ENCODE measurements around the gene KCNJ1.

Gene KCNJ1

DNA sequence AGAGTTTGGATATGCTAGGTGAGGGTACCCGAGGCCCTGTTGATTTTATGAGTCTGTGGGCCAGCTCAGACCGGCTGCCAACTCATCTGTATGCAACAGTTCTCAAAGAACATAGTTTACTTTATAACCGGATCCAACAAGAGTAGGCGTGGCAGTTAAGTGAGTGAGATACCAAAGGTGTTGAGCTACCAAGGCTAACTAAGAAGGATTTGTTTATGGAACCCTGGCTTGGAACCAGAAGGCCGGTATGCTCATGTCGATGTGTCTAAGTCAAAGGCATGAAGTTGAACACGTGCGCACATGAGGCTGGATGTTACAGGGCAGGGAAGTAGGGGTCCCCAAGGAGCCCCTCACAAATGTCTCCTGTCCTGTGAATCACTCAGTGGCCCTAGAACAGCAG, at the start of gene KCNJ1:
KCNJ1 (minus strand) TSS at position 20 of the 400 bp plus-strand sequence. CDS start 27,053 bp downstream, outside the sequence.
- DNase-seq: no peak

DNA sequence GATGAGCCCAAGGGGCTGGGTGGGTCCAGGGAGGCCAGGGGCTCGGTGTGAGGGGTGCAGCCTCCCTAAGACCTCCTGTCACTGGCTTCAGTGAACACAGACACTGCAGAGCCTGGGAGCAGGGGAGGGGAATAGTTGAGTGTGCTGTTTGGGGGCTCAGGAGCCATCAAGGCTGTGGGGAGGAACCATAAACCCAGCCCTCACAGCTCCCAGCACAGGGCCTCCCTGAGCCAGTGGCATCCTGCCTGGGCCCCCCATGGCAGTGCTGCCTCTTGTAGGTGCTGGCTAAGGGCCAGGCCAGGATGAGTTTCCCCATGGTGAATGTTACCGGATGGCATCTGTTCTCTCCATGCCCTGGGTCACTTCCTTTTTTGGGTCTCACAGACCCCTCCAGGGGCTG, 49.6 kb upstream of the KCNJ1 start:
- no peak for DNase-seq

DNA sequence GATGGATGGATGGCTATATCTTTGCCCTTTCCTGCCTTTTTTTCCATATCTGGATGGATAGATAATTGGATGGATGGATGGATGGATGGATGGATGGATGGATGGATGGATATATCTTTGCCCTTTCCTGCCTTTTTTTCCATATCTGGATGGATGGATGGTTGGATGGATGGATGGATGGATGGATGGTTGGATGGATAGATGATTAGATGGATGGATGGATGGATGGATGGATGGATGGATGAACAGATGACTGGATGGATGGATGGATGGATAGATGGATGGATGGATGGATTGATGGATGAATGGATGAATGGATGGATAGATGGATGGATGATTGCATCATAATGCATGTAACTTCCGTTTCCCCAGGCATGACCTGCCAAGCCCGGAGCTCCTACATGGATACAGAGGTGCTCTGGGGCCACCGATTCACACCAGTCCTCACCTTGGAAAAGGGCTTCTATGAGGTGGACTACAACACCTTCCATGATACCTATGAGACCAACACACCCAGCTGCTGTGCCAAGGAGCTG, 49.0 kb upstream of the KCNJ1 start:
- no peak for DNase-seq

DNA sequence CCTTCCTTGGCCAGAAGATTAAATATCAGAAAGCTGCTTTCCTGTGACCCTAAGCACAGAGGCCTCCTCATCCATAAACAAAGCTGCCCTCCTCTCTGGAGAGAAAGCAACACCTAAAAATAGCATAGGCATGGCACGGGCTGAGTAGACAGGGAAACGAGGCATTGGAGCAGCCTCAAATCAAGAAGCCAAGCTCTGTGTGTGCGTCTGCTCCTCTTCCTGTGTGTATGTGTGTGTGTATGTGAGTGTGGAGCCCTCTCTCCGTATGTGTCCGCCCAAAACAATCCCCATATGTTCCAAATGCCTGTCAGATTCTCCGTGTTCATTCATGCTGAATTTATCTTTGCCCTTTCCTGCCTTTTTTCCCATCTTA, 48.0 kb upstream of the KCNJ1 start:
- no peak for DNase-seq

DNA sequence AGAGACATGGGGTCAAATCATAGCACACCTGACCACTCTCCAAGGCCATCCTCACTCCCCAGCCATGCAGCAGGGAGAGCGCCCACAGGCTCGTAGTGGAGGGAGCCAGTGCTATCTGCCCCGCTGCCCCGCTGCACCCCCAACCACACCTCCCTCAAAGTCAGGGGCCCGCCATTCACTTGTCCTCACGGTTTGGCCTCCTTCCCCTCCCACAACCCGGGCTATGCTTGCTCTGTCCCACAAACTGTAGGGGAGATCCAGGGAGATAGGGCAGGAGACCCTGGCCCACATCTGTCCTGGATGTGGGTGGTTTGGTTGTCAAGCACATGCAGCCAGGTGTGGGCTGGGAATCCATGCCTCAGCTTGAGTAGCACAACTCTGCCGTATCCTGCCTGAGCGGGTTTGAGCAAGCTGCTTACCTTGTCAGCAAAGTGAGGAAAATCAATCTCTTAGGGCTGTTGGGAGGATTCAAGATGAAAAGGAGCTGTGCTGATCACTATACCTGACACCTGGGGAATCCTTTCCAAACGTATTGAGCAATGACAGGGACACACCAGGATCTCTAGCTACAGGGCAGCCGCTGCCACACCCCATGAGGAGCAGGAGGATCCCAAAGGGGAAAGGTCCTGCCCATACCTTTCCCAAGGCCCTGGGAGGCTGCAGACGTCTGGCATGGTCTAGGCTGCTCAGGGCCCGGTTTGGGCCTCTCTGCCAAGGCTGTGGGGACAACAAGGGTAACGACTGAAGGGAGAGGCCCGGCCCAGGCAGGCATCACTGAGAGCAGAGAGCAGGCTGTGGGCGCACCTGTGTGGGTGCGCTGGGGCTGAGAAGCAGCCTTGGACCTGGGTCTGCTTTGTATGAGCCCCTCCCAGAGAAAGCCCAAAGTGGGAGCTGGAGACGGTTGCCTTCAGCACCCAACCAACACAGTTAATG, 47.4 kb upstream of the KCNJ1 start:
- no peak for DNase-seq

DNA sequence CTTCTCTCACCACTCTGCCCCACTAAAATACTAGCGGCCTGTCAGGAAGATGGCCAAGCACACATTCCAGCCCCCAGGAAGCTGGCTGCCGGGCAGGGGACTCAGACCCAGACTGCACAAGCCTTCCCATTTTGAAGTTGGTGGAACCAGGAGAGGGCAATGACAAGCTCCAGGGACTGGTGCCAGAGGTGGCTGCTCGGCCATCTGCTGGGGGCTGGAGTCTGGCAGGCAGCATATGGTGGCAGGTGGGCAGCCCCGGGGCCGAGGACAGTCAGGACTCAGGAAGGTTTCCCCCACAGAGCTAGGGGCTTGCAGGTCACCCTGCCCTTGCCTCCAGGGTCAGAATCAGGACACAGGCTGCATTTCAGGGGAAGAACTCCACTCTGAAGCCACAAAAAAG, 46.7 kb upstream of the KCNJ1 start:
- no peak for DNase-seq

DNA sequence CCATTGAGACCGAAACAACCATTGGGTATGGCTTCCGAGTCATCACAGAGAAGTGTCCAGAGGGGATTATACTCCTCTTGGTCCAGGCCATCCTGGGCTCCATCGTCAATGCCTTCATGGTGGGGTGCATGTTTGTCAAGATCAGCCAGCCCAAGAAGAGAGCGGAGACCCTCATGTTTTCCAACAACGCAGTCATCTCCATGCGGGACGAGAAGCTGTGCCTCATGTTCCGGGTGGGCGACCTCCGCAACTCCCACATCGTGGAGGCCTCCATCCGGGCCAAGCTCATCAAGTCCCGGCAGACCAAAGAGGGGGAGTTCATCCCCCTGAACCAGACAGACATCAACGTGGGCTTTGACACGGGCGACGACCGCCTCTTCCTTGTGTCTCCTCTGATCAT, 44.6 kb upstream of the KCNJ1 start:
- DNase-seq: no peak

DNA sequence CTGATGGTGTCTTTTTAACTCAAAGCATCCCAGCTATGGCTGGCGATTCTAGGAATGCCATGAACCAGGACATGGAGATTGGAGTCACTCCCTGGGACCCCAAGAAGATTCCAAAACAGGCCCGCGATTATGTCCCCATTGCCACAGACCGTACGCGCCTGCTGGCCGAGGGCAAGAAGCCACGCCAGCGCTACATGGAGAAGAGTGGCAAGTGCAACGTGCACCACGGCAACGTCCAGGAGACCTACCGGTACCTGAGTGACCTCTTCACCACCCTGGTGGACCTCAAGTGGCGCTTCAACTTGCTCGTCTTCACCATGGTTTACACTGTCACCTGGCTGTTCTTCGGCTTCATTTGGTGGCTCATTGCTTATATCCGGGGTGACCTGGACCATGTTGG, 44.1 kb upstream of the KCNJ1 start:
- no peak for DNase-seq

DNA sequence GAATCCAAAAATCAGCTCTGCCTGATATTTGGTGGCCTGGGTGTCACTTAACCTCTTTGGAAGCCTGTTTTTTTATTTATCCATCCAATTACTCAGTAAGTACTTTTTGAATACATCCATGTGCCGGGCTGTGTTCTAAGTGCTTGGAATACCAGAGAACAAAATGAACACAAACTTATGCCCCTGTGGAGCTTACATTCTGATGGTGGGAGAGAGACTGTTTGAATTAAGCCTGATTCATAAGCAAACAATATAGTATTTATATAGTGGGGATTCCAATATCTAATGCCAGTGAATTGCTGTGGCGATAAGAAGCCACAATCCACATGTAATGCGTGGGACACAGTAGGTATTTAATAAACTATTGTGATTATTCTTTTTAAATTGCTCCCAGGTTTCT, 43.5 kb upstream of the KCNJ1 start:
- no peak for DNase-seq

DNA sequence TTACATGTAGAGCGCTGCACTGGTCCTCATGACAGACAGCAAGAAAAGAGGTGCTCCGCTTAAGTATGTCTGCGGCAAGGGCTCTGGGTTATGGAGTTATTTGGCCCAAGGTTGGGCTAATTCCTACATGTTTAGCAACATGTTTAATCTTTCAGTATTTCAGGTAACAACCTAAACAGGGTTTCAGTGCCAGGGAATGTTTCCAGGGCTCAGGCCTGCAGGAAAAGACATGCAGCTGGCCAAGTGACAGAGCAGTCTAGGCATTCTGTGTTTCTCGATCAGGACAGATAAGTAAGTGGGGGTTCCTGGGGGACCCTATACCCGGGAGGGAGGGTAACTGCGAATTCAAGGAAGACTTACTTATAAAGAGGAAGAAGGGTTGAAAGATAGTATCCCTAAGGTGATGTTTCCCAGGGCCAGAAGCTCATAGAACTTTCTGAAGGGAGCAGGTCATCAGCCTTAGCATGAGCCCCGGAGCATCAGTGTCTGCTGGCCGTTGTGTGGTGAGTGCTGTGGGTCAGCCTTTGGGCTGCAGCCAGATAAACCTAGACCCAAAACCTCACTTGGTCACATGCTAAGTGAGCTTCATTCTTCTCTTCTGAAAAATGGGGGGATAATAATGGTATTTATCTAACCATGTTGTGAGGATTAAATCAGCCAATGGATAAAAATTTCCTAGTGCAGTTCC, 42.5 kb upstream of the KCNJ1 start:
- DNase-seq: no peak

DNA sequence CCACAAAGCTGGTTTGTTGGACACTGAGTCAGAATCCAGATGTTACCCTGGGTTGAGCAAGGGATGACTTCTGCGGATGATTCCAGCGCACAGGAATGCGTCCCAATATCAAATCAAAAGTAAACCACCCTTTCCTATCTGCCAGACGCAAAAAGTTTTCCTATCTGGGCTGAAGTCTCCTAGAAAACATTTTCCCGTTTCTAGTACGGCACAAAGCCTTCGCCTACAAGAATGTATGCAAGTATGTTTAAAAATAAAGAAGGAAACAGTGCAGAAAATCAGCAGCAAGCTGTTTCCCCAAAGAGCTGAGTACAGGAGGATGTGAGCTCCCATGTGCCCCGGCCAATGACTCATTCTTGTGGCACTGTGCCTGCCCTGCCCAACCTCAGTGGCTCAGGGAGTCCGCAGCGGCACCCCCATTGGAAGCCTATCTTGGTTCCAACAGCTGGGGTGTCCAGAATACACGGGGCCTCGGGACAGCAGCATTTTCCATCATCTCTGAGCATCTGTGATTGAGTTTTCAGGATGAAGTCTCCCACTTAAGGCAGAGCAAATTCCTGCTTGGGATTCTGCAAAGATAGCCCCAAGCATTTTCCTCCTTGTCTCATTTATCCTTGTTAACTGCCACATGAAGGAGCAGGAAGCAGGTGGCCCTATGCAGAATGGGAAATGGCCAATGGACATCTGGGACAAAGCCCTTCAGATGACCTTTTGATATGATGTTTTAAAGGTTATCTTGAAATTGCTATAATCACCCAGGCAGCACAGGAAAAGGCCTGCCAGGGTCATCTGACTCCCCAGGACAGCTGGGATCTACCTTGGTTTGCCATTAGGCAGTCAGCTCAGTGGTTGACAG, 41.5 kb upstream of the KCNJ1 start:
- no peak for DNase-seq

DNA sequence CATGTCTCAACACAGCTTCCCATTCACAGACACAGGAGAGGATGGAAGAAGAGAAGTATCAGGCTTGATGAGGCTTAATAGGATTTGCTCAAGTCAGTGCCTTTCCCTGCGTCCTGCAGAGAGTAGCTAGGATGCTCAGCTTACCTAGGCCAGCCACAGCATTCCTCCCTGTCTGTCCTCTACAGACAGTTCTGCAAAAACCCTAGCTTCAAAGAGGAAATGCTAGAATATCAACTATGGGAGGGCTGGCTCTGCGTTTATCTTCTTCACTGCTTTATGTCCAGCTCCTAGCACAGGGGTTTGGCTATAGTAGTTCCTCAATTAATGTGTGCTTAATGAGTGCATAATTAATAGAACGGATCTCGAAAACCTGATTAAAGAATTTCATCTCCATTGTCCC, 40.5 kb upstream of the KCNJ1 start:
- no peak for DNase-seq

DNA sequence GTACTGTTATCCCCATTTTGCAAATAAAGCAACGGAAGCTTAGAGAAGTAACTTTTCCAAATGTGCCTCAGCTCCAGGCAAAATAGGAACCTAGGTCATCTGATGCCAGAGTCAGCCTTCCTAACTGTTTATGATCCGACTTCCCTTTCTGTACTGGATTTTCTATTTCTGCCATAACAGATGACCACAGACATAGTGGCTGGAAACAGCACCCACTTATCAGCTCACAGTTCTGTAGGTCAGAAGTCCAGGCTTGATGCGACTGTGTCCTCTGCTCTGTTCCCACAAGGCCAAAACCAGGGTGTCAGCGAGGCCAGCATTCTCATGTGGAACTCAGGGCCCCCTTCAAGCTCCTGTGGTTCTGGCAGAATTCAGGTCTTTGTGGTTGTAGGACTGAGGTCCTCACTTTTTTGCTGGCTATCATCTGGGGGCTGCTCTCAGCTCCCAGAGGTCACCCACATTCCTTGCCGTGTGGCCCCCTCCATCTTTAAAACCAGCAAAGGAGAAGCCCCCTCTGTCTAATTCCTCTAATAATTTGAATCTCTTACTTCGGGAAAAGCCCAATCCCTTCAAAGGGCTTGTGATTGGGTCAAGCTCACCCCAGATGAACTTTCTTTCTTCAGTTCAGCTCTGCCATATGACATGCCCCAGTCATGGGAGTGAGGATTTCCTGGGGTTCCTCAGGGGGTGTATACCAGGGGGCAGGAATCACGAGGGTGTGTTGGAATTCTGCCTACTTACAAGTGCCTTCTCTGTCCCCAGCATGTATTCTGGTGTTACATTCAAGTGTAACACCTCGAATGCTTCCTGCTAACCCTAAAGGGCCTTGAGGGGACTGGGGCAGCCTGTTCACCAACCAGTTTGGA, 39.3 kb upstream of the KCNJ1 start:
- DNase-seq: no peak

DNA sequence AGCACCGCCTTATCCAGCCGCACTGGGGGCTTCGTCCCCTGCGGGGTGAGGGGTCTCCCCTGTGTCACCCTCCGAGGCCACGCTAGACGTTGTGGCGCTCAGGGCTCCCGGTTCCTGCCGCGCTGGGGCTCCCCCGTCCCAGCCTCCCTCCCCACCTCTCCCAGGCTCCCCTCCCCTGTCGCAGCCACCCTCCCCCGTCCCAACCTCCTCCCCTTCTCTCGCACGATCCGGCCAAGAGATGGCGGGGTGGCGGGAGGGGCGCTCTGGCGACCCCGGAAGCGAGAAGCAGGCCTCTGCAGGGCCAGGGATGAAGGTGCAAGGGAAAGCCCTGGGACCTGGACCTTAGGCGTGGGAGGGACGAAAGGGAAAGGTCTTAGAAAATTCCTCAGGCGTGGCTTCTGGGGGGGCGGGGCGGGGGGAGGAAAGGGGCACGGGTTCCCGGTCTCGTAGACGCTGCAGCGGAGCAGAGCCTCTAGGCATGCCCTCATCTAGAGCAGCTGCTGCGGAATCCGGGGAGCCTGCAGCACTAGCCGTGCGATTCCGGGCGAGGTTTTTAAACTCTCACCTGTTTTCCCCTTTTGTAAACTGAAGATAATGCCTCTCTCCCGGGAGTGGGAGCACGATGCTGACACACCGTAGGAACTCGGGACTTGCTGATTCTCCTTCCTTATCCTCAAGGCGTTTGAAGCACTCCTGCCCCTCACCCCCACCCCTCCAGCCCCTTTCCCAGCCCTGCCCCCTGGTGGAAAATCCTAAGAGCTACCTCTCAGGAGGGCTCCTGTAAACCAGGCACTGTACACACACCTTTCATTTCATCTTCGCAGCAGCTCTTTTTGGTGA, 38.5 kb upstream of the KCNJ1 start:
- peak; percentile 76 for DNase-seq

DNA sequence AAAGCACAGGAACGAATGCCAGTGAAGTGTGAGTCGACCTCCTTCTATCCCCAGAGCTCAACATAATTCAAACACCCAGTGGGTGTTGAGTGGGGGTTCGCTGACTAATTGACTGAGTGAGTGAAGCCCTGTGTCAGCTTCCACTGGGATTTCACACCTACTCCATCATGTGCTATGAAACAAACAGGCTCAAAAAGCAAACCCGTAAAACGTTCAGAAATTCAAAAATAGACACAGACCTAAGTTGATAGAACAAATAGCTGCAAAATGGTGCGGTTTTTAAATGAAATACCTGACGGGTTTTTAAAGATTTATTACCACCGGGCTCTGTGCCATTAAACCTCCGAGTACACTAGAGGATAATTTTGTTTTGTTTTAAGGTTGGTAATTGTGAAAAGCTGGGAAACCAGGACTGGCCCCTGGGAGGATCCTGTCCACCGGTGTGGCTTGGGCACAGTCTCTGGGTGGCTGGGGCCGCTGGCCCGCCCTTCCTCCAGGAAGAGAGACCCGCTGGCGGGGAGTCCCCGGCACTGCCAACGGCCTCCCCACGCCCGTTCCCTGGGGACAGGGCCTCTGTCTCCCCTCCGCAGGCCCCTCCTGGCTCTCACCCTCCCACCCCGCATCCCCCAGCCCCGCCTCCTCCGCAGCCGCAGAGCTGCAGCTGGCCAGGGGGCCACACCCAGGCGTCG, 37.7 kb upstream of the KCNJ1 start:
- peak; percentile 59 for DNase-seq

DNA sequence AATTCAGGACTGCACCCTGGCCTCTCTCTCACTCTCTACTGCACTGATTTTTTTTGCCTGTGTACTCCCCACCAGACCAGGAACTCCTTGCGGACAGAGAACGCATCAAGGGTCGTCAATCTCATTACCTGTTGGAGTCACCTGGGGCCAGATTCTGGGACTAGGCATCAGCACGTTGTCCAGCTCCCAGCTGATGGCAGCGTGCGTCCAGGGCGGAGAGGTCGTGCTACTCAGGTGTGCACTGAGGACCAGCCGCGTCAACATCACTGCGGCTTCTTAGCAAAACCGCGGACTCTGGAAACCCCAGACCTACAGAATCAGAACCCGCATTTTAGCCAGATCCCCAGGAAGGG, 37.2 kb upstream of the KCNJ1 start:
- no peak for DNase-seq

DNA sequence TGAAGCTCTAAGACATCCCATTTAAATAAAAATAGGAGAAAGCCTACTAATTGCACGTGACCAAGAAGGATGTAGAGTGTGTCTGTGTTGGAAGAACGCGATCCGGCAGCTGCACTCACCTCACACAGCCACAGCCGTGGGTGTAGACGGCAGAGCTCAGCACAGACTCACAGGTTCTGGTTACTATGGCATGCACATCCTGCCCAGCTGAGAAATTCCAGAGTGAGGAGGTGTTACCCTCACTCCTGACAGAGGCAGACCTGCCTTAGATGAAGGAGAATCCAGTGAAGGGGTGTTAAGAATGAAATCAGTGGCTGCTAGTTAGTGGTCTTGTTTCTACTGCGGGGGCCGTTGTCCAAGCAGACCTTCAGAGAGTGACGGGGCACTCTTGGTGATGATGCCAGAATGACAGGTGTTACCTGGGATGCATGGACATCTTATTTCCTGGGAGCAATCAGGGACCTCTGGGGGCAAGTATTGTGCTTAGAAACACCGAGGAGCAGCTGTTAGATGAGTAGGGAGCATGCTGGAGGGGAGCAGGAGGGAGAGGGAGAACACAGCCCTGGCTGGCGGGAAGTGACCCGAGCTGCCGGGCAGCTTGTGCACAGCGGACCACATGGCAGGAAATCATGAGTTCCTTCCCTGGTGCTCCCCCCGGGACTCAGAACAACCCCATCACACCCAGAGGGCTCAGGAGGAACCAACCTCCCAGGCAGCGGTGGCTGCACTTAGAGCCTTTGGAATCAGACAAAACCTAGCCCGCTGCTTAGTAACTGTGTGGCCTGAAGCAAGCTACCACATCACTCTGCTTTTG, 36.4 kb upstream of the KCNJ1 start:
- no peak for DNase-seq

DNA sequence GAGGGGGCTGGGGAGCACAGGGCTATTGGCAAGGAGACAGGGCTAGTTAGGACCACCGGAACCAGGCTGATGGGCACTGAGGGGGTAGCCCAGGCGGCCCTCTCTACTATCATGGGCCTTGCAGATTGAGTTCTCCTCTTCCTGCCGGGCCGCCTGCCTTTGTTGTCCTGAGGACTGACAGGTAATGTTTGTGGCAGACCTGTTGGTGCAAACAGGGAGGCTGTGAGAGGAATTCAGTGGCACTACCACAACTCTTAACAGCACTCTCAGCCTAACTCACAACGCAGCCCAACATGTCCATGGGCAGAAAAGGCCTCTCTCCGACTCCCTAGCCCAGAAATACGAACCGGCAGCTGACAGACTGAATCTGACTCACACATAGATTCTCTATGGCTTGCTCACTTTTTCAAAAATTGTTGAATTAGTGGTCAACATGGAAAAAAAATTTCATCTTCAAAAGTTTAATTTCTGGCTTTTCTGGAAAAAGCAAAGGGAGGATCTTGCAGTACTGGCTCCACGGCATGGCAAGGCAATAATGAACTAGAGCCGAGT, 35.5 kb upstream of the KCNJ1 start:
- no peak for DNase-seq
